Astrocyte of the spinal cord (primary cell): Measurements from ENCODE around the gene PRDM16.

Source experiments
- DNase-seq: peaks from one replicate; pipeline ENCODE4 v3.0.0; 2011; ENCODE audit warnings: low read depth, low spot score
- H3K4me3 ChIP-seq: 2 replicates; pipeline ENCODE4 v1.5.1; 2011; ENCODE audit warnings: low read depth, mild to moderate bottlenecking, low read length, moderate library complexity
- in situ Hi-C: cut with HindIII; loops from 2 replicates; pipeline ENCODE4 v1.10.0; 2017; ENCODE audit warnings: low sequenced_read_pairs
- TF ChIP-seq, protein P1 (sequence below): IDR thresholded peaks from 2 replicates; pipeline ENCODE4 v1.5.1; 2012; ENCODE audit warnings: low read depth, mild to moderate bottlenecking, low read length, inconsistent platforms

PRDM16 gene

DNA sequence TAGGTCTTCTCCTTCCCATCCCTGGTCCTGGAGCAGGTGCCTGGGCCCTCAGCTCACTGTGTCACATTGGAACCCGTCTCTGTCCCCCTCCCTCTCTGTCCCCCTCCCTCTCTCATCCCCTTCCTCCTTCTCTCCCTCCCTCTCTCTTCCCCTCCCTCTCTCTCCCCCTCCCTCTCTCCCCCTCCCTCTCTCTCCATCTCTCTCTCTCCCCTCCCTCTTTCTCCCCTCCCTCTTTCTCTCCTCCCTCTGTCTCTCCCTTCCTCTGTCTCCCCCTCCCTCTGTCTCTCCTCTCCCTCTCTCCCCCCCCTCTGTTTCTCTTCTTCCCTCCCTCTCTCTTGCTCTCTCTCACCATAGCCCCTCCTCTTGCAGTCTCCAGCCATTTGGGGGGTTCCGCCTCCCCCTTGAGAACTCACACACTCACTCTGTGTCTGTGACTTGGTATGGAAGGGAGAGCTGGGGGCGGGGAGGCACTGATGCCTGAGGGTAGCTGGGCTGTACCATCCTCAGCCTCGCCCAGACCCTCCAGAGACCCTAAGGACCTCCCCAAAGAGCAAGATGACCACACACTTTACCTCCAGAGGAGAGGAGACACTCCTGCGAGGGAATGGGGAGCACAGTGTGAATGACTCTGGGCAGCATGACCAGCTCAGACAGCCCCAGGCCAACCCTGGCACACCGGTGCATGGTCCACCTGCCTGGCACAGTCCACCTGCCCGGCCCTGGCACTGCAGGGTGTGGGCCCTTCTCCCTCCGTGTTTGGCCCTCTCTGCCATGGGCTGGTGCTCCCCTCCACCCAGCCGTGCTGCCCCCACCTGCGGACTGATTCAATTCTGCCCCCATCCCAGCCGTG, 282.7 kb downstream of the PRDM16 start:
- no peak overlapping the region for H3K4me3 ChIP-seq
- TF ChIP-seq, protein P1, sequence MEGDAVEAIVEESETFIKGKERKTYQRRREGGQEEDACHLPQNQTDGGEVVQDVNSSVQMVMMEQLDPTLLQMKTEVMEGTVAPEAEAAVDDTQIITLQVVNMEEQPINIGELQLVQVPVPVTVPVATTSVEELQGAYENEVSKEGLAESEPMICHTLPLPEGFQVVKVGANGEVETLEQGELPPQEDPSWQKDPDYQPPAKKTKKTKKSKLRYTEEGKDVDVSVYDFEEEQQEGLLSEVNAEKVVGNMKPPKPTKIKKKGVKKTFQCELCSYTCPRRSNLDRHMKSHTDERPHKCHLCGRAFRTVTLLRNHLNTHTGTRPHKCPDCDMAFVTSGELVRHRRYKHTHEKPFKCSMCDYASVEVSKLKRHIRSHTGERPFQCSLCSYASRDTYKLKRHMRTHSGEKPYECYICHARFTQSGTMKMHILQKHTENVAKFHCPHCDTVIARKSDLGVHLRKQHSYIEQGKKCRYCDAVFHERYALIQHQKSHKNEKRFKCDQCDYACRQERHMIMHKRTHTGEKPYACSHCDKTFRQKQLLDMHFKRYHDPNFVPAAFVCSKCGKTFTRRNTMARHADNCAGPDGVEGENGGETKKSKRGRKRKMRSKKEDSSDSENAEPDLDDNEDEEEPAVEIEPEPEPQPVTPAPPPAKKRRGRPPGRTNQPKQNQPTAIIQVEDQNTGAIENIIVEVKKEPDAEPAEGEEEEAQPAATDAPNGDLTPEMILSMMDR = no peak
- in situ Hi-C loops = no loop called here
- DNase-seq = no peak

DNA sequence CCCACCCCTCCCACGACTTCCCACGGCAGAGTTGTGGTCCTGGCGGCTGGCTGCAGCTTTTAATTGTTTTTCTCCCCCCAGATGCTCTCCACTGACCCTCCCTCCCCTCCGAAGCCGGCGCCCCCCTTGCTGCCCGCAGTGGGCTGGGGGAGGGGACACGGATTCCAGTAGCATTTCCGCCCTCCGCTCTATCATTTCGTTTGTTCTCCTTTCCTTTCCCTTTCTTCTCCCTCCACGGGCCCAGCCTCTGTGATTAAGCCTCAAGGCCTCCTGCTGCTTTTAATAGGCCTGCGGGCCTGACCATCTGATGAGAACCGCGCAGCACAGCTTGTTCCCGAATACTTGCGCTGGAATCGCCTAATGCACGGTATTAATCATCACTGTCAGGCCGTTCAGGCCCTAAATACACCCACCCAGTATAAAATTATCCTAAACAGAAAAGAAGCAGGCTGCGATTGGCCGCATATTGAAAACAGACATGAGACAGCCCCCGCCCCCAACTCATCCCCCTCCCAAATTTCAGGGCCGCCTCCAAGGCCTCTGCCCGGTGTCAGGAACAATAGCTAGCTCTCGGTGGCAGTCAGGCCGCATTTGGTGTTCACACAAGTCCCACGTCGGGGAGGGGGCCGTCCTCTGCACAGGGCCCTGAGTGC, 283.4 kb downstream of the PRDM16 start:
- no peak overlapping the region for H3K4me3 ChIP-seq
- peak; percentile 89 for DNase-seq
- in situ Hi-C loops = no loop called here
- TF ChIP-seq, protein P1 = no peak

DNA sequence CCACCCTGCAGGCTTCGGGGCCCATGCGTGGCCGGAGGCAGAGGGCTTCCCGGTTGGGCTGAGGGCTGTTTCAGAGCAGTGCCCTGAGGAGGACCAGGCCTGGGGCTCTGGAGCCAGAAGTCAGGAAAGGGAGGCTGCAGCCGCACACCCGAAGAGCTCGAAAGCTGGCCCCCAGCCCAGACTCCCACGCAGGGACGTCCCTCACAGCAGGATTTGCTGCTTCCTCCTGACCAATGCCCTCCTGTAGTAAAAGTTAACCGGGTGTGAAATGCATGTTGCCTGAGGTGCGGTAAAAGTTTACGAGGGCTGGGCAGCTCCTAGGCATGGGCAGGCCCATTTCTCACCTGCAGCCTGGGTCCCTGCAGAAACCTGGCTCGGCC, 283.9 kb downstream of the PRDM16 start:
- TF ChIP-seq, protein P1 = no peak
- in situ Hi-C loops = no loop called here
- H3K4me3 ChIP-seq = no peak overlapping the region
- DNase-seq = peak; percentile 73

DNA sequence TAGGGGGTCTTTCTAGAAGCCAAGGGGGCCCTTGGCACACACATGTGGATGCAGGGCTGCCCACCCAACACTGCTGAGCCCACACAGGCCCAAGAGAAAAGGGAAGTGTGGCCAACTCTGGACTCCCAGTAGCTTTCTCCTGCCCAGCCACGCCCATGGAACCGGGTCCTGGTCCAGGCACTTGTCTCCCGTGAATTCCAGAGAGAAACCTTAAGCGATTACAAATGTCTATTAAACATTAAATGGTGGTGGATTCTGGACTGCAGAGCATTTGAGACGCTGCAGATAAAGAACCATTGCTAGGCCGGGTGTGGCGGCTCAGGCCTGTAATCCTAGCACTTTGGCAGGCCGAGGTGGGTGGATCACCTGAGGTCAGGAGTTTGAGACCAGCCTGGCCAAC, 284.9 kb downstream of the PRDM16 start:
- in situ Hi-C loops = no loop called here
- H3K4me3 ChIP-seq = no peak overlapping the region
- no peak for DNase-seq
- TF ChIP-seq, protein P1 = no peak

DNA sequence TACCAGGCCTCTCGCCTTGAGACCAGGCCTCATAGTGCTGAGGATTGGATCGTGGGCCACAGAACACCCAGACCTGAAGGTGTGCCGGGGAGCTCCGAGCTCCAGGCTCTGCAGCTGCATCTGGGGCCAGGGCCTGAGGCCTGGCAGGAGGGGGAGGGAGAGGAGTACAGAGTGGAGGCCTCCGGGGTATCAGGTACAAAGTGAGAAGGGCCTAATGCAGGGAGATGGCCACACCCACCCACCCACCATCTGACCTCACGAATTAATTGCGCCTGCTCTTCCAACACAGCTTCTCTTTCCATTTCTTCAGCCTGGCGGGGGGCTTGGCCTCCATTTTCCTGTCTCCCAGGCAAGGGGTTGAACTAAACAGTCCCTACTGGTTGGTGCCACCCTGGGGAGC, 286.1 kb downstream of the PRDM16 start:
- no peak overlapping the region for H3K4me3 ChIP-seq
- TF ChIP-seq, protein P1 = no peak
- DNase-seq = no peak
- in situ Hi-C loops = no loop called here

DNA sequence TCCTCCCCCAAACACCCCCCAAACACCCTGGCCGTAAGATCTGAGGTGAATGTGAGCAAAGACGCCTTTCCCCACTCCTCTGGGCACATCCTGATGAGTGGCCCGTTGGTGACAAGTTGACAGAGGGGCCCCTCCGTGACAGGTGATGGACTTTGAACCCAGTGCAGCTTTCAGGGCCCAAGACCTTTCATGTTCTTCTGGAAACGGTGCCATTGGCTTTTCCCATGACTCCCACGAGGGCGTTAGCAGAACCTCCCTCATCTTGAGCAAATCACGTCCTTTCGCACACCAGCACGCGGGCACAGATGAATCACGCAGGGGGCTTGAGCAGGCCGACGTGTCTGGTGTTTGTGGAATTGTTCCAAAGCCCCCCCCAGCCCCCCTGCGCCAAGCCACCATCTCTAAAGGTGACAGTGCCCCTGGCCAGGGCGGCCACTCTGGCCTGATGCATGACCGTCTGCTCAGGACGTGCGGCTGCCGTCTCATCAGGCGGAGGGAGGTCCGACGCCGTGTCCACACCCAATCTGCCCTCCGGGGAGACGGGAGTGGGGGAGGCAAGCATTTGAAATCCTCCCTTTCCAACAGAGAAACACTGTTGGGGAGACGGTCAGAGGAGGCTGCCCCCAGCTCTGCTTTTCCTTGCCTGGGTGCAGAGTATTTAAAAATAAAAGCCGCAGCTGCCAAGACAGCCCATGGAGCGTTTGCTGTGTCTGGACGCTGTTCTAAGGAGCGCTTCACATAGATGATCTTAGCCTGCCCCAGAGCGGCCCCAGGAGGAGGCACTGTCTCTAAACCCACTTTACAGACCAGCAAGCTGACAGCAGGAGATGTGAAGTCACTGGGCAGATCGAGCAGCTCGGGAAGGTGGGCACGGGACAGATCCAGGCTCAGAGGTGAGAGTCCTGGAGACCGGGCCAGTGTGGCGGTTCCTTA, 287.2 kb downstream of the PRDM16 start:
- TF ChIP-seq, protein P1 = no peak
- DNase-seq = no peak
- no peak overlapping the region for H3K4me3 ChIP-seq
- in situ Hi-C loops = no loop called here
